LNCAP (cell line): Measurements from ENCODE around the gene MYO18B.

Source experiments
- TF ChIP-seq, protein P1 (sequence below): fragments of 450-650 bp; IDR thresholded peaks from 2 replicates; pipeline ENCODE4 v1.5.1; 2017; ENCODE audit warnings: mild to moderate bottlenecking

Gene MYO18B

DNA sequence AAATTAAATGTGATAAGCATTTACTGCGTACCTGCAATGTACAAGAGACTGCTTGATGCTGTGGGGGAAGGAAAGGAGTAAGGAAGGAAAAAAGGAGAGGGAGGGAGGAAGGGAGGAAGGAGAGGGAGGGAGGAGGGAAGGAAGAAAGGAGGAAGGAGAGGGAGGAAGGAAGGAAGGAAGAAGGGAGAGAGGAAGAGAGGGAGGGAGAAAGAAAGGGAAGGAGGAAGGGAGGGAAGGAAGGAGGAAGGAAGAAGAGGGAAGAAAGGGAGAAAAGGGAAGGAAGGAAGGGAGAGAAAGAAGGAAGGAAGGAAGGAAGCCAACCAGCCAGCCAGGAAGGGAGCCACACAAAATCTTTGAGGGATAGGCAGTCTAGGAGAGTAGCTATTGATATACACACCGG lies 44.0 kb upstream of the MYO18B start:
- TF ChIP-seq, protein P1, sequence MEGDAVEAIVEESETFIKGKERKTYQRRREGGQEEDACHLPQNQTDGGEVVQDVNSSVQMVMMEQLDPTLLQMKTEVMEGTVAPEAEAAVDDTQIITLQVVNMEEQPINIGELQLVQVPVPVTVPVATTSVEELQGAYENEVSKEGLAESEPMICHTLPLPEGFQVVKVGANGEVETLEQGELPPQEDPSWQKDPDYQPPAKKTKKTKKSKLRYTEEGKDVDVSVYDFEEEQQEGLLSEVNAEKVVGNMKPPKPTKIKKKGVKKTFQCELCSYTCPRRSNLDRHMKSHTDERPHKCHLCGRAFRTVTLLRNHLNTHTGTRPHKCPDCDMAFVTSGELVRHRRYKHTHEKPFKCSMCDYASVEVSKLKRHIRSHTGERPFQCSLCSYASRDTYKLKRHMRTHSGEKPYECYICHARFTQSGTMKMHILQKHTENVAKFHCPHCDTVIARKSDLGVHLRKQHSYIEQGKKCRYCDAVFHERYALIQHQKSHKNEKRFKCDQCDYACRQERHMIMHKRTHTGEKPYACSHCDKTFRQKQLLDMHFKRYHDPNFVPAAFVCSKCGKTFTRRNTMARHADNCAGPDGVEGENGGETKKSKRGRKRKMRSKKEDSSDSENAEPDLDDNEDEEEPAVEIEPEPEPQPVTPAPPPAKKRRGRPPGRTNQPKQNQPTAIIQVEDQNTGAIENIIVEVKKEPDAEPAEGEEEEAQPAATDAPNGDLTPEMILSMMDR = no peak

DNA sequence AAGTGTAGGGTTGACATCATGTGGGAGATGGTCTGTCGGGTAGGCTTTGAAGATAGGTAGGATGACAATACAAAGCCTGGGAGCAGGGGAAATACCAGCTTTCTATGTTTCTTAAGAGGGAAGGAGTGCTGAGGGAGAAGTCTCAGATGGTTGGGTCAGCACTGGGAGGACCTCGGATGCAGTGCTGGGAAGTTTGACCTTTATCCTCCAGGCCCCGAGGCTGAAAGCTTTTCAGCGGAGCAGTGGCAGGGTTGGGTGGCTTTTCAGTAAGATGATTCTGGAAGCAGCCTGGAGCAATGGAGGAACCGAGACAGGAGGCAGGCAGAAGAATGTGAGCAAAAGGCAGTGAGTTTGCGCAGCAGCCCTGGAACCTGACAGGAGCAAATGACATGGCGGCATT lies 43.5 kb upstream of the MYO18B start:
- TF ChIP-seq, protein P1 = no peak

DNA sequence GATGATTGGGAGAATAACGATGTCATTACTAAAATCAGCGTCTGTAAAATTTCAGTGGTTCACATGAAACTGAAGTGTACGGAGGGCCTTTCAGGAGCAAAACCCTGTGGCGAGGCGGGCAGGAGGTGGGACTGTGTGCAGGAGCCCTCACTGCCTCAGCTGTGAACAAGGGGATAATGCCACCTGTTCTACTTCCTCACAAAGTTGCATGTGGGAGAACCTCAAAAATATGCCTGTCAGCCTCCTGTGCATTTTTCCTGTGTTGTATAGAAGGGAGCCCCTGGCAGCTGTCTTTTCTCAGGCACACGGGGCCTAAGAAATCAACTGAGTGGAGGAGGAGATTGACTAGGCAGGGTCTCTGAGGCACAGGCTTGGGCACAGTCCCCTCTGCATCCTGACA lies 43.0 kb upstream of the MYO18B start:
- TF ChIP-seq, protein P1 = no peak

DNA sequence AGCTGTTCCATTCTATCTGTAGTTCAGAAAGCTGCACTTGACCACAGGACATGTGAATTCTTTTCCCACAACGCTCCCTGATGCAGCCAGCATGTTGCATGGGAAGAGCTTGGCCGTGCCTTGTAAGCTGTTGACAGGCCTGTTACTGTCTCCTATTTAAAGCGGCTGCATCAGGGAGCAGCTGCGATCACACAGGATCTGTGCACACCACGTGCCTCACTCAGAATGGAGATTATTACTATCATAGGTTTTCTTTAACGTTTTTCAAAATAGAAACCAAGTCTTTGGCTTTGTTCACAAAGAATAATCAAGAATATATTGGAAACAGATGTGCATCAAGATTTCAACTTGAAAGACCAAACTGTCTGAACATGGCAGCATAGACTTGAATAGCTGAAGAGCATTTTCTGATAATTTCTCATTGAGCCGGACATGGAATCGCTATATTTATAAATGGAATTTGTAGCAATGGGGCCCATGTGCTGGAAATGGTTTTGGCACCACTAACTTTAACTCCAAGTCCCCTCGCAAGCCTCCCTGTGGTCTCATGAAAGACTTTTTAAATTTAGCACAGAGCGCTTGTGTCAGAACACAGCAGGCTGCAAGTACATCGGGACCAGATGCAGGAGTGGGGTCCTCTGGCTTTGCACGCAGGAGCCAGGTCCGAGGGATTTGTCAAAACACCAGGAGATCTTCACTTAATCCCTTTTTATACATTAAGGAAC lies 40.8 kb upstream of the MYO18B start:
- TF ChIP-seq, protein P1 = no peak

DNA sequence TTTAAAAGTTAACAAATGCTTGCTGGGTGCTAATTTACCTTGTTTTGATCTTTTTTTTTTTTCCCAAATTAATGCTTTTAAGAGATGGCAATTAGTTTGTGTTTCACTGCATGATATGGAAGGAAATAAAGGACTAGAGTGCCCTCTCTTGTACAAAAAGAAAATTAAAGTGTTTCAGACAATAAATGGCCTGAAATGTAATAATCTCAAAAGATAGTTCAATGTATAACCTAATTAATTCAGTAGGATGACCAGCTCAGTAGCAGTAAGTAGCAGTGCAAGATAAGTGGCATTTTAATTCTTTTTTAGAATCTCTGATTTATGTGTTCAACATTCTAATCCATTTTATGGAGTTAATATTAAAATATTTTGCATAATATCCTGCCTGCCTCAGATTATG lies 39.9 kb upstream of the MYO18B start:
- TF ChIP-seq, protein P1 = peak; percentile 61

DNA sequence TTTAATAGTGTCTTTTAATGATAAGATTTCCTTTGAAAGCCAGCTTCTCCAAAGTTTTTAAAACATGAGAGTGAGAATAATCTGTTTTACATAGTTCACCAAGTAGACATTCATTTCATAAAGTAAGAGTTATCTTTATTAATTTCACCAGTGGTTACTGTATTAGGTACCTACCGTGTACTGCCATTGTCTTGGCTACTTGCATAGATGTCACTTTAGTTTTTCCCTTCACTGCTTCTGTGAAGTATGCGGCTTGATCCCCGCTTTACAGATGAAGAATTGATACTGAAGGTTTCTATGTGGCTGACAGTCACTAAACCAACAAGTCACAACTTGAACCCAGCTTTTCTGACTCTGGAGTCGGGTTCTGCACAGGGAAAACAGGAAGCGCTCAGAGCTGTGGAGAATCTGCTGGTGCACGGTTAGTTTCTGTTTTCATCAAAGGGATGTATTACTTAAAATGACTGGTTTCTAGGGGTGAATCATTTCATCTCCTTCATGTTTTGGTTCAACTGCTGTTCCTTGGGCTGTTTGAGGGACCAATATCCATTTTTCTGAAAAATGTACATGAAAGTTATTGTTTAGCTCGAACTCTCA lies 39.3 kb upstream of the MYO18B start:
- TF ChIP-seq, protein P1 = no peak

DNA sequence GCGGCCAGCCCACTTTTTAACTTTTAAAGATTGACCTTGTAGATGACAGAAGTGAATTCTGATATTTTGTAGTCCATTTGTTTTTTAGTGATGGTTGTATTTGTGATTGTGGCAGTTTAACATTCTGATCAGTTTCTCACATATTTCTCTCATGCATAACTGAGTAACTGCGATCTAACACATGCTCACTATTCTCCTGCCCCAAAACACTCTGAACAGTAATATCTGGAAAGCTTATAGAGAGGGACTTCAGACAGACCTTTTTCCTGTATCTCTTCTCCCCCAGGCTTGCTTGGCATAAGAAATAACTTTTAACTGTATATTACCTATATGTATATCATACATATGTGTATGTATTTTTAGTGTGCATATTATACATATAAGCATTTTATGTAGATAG lies 37.3 kb upstream of the MYO18B start:
- TF ChIP-seq, protein P1 = no peak
